Measurements from ENCODE around the gene NUP98. TPM values are rescaled to one million over a fixed set of nuclear protein-coding genes. Genes with fewer than 3 reads are reported as not detected.
A peak's percentile ranks its signal among the peaks of the same experiment; 100 is the strongest.
"Not testable (repeated sequence)": the region's sequence is repeated elsewhere in the genome, so short reads cannot be mapped to it uniquely, and the experiment has no call there.

The NUP98 gene
- total RNA-seq, 2 donors from 2014 or later, result 141 to 149 TPM

GRCh38 chr11:3667149-3668035 lies 130.0 kb downstream of the NUP98 start:
- no peaks in the 10 kb centered on the region for H3K27me3 Mint-ChIP-seq (ENCODE audit: low read depth)
- DNase-seq, result no peak
- H3K4me3 Mint-ChIP-seq, result no peak overlapping the region
- no peaks in the 10 kb centered on the region for H3K9me3 Mint-ChIP-seq
- no peaks in the 10 kb centered on the region for H3K4me1 Mint-ChIP-seq (ENCODE audit: low read depth)
- ATAC-seq (replicated peaks in 1 of 2), result no peak
- H3K27ac Mint-ChIP-seq, result no peak overlapping the region
- peaks cover 0 to 11% of the 10 kb centered on the region in 2 donors for H3K36me3 Mint-ChIP-seq (ENCODE audit: insufficient read depth in 2 of 2)

GRCh38 chr11:3666023-3666530 lies 131.3 kb downstream of the NUP98 start:
- no peak overlapping the region for H3K4me3 Mint-ChIP-seq
- H3K36me3 Mint-ChIP-seq (ENCODE audit: insufficient read depth in 2 of 2), result peaks cover 0 to 6% of the 10 kb centered on the region in 2 donors
- no peaks in the 10 kb centered on the region for H3K27me3 Mint-ChIP-seq (ENCODE audit: low read depth)
- H3K9me3 Mint-ChIP-seq, result no peaks in the 10 kb centered on the region
- no peaks in the 10 kb centered on the region for H3K4me1 Mint-ChIP-seq (ENCODE audit: low read depth)
- DNase-seq, result no peak
- ATAC-seq (replicated peaks in 1 of 2), result no peak
- peak overlapping the region; percentile 25 for H3K27ac Mint-ChIP-seq

GRCh38 chr11:3665336-3666022 lies 131.9 kb downstream of the NUP98 start:
- ATAC-seq (replicated peaks in 1 of 2), result no peak
- Mint-ChIP-seq H3K36me3 (ENCODE audit: insufficient read depth in 2 of 2) (peaks cover 0 to 6% of the 10 kb centered on the region in 2 donors), H3K4me3 (no peak overlapping the region), H3K9me3 (no peaks in the 10 kb centered on the region), H3K27ac (peak overlapping the region; percentile 25), H3K27me3 (ENCODE audit: low read depth) (no peaks in the 10 kb centered on the region), H3K4me1 (ENCODE audit: low read depth) (no peaks in the 10 kb centered on the region)
- no peak for DNase-seq

- Mint-ChIP-seq H3K36me3 (ENCODE audit: insufficient read depth in 2 of 2) (peaks cover 0 to 6% of the 10 kb centered on the region in 2 donors), H3K4me1 (ENCODE audit: low read depth) (no peaks in the 10 kb centered on the region), H3K27me3 (ENCODE audit: low read depth) (no peaks in the 10 kb centered on the region), H3K27ac (no peak overlapping the region), H3K4me3 (no peak overlapping the region), H3K9me3 (no peaks in the 10 kb centered on the region)
- ATAC-seq (replicated peaks in 1 of 2) (no peak), DNase-seq (no peak)
Observed at GRCh38 chr11:3664032-3664630, 133.2 kb downstream of the NUP98 start.

GRCh38 chr11:3662856-3663255 lies 134.5 kb downstream of the NUP98 start:
- Mint-ChIP-seq H3K4me1 (ENCODE audit: low read depth) (no peaks in the 10 kb centered on the region), H3K36me3 (ENCODE audit: insufficient read depth in 2 of 2) (peaks cover 0 to 3% of the 10 kb centered on the region in 2 donors), H3K9me3 (no peaks in the 10 kb centered on the region), H3K27me3 (ENCODE audit: low read depth) (peaks cover 7% of the 10 kb centered on the region), H3K27ac (no peak overlapping the region), H3K4me3 (no peak overlapping the region)
- ATAC-seq (replicated peaks in 1 of 2), result no peak
- DNase-seq, result no peak

GRCh38 chr11:3660960-3661359 lies 136.4 kb downstream of the NUP98 start:
- Mint-ChIP-seq H3K27ac (no peak overlapping the region), H3K9me3 (no peaks in the 10 kb centered on the region), H3K4me1 (ENCODE audit: low read depth) (no peaks in the 10 kb centered on the region), H3K36me3 (ENCODE audit: insufficient read depth in 2 of 2) (peaks cover 0 to 3% of the 10 kb centered on the region in 2 donors), H3K4me3 (no peak overlapping the region), H3K27me3 (ENCODE audit: low read depth) (peaks cover 16% of the 10 kb centered on the region)
- DNase-seq (no peak), ATAC-seq (replicated peaks in 1 of 2) (peak in 1 of 2 donors; percentile 9)

GRCh38 chr11:3659595-3660515 lies 137.5 kb downstream of the NUP98 start:
- ATAC-seq (replicated peaks in 1 of 2) (no peak), DNase-seq (no peak)
- Mint-ChIP-seq H3K27ac (no peak overlapping the region), H3K27me3 (ENCODE audit: low read depth) (peaks cover 16% of the 10 kb centered on the region), H3K4me1 (ENCODE audit: low read depth) (no peaks in the 10 kb centered on the region), H3K4me3 (no peak overlapping the region), H3K9me3 (no peaks in the 10 kb centered on the region), H3K36me3 (ENCODE audit: insufficient read depth in 2 of 2) (no peaks in the 10 kb centered on the region)

GRCh38 chr11:3658252-3658651 lies 139.1 kb downstream of the NUP98 start:
- Mint-ChIP-seq H3K36me3 (ENCODE audit: insufficient read depth in 2 of 2) (no peaks in the 10 kb centered on the region), H3K27me3 (ENCODE audit: low read depth) (peaks cover 16% of the 10 kb centered on the region), H3K4me3 (no peak overlapping the region), H3K4me1 (ENCODE audit: low read depth) (no peaks in the 10 kb centered on the region), H3K9me3 (no peaks in the 10 kb centered on the region), H3K27ac (no peak overlapping the region)
- DNase-seq, result no peak
- no peak for ATAC-seq (replicated peaks in 1 of 2)

GRCh38 chr11:3657331-3657730 lies 140.0 kb downstream of the NUP98 start:
- H3K27me3 Mint-ChIP-seq (ENCODE audit: low read depth), result peaks cover 16% of the 10 kb centered on the region
- not testable (repeated sequence) for ATAC-seq (replicated peaks in 1 of 2); DNase-seq; H3K27ac Mint-ChIP-seq; H3K9me3 Mint-ChIP-seq; H3K4me1 Mint-ChIP-seq (ENCODE audit: low read depth); H3K36me3 Mint-ChIP-seq (ENCODE audit: insufficient read depth in 2 of 2); H3K4me3 Mint-ChIP-seq

- Mint-ChIP-seq H3K36me3 (ENCODE audit: insufficient read depth in 2 of 2) (no peaks in the 10 kb centered on the region), H3K27me3 (ENCODE audit: low read depth) (peaks cover 16% of the 10 kb centered on the region), H3K27ac (no peak overlapping the region), H3K4me1 (ENCODE audit: low read depth) (no peaks in the 10 kb centered on the region), H3K4me3 (no peak overlapping the region), H3K9me3 (no peaks in the 10 kb centered on the region)
- no peak for ATAC-seq (replicated peaks in 1 of 2)
- no peak for DNase-seq
Observed at GRCh38 chr11:3655547-3655946, 141.8 kb downstream of the NUP98 start.

- not testable (repeated sequence) for H3K27ac Mint-ChIP-seq; H3K27me3 Mint-ChIP-seq (ENCODE audit: low read depth); H3K36me3 Mint-ChIP-seq (ENCODE audit: insufficient read depth in 2 of 2); DNase-seq; H3K4me3 Mint-ChIP-seq; H3K9me3 Mint-ChIP-seq; H3K4me1 Mint-ChIP-seq (ENCODE audit: low read depth); ATAC-seq (replicated peaks in 1 of 2)
Observed at GRCh38 chr11:3652514-3652913, 144.8 kb downstream of the NUP98 start.

- not testable (repeated sequence) for H3K36me3 Mint-ChIP-seq (ENCODE audit: insufficient read depth in 2 of 2); H3K9me3 Mint-ChIP-seq; ATAC-seq (replicated peaks in 1 of 2)
Observed at GRCh38 chr11:3649374-3649773, 148.0 kb downstream of the NUP98 start.

More at GRCh38 chr11:3649374-3649773, 148.0 kb downstream of the NUP98 start:
- not testable (repeated sequence) for DNase-seq; H3K4me1 Mint-ChIP-seq (ENCODE audit: low read depth); H3K27me3 Mint-ChIP-seq (ENCODE audit: low read depth); H3K27ac Mint-ChIP-seq; H3K4me3 Mint-ChIP-seq

Measured in activated T-cell treated with anti-CD3 and anti-CD28 coated beads, Interleukin-2, amount 50 U/mL, for 72 hours (primary cell).